GM19455 (cell line): ENCODE data around the gene KCNA1.
"Not testable (repeated sequence)": the region's sequence is repeated elsewhere in the genome, so short reads cannot be mapped to it uniquely, and the experiment has no call there.

Experiments
- ATAC-seq: cut with Tn5 transposase; IDR thresholded peaks from one replicate; pipeline ENCODE4 v1.9.1; 2021; ENCODE audit not compliant: unreplicated experiment

KCNA1 gene

GRCh38 chr12:4909734-4910501, at the start of gene KCNA1:
Gene KCNA1, plus strand, starts transcription at chr12:4909905. Its CDS starts 1,474 bp downstream, at chr12:4911379.
- ATAC-seq, result no peak

GRCh38 chr12:4860741-4861140, 49.0 kb upstream of the KCNA1 start:
- no peak for ATAC-seq

DNA sequence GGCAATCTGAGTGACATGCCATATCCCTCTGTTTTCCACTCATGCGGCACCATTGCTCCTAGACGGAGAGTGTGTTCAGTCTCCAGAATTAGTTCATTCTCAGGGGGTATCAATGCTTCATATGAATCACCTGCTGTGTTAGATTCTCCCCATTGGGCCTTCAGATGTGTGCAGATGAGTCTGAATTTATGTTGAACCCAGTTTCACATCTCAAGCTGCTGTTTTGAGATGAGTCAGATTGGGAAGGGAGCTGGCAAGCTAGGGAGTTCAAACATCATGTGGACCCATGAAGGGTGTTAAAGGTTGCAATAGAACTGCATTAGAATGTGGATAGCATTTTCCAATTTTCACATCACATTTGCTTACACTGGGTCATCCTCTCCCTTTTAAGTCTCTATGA, 46.9 kb upstream of the KCNA1 start:
- ATAC-seq, result no peak

- ATAC-seq, result no peak
These were observed 45.1 kb upstream of the KCNA1 start for GRCh38 chr12:4864575-4864974.

DNA sequence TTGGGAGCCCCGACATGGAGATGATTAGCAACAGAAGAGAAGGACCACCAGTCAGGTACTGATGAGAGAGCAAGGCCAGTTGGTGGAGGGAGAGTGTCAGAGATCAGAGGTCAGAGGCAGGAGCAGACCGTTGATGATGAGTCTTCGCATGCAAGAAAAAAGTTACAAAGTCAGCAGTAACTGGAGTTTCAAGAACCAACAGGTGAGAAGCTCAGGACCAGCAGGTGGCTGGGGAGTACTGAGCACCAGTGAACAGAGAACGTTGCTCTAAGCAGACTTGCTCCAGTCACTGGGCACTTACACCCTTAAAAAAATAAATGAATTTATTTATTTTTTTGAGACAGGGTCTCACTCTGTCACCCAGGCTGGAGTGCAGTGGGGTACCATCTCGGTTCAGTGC, 44.5 kb upstream of the KCNA1 start:
- ATAC-seq, result no peak

DNA sequence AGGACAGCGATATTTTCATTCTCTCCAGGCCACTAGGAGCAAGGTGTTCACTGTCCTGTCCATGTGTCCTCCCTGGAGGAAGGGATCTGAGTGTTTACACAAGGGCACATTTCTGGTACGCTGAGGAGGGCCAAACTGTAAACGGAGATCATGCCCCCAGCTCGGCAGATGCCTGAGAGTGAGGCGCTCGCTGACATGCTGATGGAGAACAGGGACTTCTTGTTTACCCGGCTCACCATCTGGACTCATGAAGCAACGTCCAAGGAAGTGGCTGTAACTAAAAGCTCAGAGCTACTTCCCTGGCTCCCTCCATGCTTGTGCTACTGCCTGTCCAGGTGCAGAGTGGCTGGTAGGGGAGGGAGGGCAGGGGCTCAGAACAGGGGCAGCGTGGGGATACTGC, 43.4 kb upstream of the KCNA1 start:
- ATAC-seq, result no peak

DNA sequence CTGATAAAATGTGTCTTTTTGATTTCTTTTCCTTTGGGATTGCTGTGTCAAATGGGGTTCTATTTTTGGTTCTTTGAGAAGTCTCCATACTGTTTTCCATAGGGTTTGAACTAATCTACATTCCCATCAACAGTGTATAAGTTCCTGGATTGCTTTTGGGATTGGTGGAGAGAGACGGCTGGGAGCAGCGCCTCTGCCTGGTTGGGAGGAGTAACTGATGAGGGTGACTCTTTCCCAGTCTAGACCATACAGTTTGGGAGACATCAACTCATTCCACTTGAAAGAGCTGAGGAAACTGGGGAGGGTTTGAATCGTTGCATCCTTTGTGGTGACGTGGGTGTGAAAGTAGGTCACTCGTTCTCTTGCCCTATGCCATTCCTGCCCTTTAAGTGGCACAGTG, 42.3 kb upstream of the KCNA1 start:
- ATAC-seq, result no peak

GRCh38 chr12:4870423-4870822, 39.3 kb upstream of the KCNA1 start:
- no peak for ATAC-seq

GRCh38 chr12:4871514-4871913, 38.2 kb upstream of the KCNA1 start:
- no peak for ATAC-seq

DNA sequence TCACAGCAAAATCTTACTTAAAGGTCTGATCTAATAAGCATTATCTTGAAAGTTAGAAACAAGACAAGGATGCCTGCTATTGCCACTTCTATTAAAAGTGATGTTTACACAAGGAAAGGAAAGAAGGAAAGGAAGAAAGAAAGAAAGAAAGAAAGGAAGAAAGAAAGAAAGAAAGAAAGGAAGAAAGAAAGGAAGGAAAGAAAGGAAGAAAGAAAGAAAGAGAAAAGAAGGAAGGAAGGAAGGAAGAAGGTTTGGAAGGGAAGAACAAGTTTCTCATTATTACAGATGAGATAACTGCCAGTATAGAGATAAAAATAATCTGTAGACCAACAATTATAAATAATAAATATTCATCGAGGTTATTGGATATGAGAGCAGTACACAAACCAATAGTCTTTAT, 35.8 kb upstream of the KCNA1 start:
- ATAC-seq, result no peak

GRCh38 chr12:4874671-4875070, 35.0 kb upstream of the KCNA1 start:
- no peak for ATAC-seq

DNA sequence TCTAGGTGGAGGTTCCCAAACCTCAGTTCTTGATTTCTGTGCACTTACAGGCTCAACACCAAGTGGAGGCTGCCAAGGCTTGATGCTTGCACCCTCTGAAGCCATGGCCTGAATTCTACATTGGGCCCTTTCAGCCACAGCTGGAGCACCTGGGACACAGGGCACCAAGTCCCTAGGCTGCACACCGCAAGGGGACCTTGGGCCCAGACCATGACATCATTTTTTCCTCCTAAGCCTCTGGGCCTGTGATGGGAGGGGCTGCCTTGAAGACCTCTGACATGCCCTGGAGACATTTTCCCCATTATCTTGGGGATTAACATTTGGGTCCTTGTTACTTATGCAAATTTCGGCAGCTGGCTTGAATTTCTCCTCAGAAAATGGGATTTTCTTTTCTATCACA, 30.2 kb upstream of the KCNA1 start:
- not testable (repeated sequence) for ATAC-seq

DNA sequence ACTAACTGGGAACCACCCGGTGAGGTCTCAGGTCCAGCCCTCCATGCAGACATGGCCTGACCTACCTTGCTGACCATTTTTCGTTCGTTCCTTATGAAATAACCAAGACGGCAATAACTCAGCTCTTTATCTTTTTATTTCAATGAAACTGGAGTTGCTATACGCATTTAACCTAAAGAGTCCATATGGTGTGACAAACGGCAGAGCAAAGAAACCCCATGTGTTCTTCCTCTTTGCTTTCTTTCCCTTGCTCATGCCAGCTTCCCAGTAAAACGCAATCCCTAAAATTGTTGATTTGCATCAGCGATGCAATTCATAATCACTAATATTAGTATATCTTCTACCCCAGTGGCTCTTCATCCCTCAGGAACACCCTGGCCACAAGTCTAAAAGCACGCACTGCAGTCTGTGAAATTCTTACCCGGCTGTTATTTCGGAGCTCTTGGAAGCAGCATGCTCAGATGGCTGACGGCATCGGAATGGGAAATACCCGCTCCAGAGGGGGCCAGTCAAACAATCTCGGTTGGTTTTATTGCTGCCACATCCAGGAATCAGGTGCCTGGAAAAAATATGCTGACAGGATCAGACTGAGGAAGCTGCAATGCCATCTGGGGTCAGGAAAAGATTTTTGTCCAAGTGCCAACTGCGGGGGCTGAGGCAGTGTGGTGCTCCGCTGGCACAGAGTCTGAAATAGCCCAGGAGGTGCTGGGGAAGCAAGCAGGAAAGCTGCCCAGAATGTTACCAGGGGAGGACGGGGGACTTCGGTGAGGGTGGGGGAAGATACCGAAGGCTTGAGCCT, 28.2 kb upstream of the KCNA1 start:
- ATAC-seq, result no peak

GRCh38 chr12:4891866-4892265, 17.8 kb upstream of the KCNA1 start:
- no peak for ATAC-seq

GRCh38 chr12:4892418-4892817, 17.3 kb upstream of the KCNA1 start:
- ATAC-seq, result no peak

- ATAC-seq, result no peak
These were observed 15.7 kb upstream of the KCNA1 start for GRCh38 chr12:4894019-4894418.

DNA sequence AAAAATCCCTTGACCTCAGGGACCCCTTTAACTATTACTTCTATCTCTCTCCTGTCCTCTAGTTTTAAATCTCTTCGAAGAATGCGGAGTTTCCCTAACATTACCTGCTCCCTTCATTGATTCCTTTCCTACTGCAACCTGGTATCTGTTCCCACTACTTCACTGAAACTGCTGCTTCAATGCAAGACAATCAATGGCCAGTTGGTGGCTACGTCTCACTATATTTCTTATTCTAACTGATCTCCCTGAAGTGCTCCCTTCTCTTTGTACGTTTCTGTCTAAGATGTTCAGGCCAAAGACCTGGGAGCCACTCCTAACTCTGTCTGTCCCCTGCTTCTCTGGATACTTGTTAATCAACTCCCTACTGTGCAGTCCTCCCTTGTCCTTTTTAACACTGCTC, 10.3 kb upstream of the KCNA1 start:
- no peak for ATAC-seq

- ATAC-seq, result no peak
These were observed 9.4 kb upstream of the KCNA1 start for GRCh38 chr12:4900327-4900726.

DNA sequence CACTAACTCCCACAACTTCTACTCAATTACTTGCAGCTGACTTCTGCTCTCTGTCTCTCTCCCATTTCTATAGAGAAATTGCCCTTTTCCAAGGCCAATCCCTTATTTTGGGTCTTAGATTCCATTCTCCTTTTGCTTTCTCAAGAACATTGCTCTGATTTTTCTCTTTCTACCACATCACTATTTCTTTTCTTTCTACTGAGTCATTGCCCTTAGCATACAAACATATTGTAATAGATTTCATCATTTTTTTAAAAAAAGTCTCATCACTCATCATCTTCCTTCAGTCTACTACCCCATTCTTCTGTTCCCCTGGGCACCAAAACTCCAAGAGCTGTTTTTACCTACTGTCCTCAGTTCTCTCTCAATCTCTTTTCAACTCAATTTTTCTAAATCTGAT, 4.4 kb upstream of the KCNA1 start:
- no peak for ATAC-seq

DNA sequence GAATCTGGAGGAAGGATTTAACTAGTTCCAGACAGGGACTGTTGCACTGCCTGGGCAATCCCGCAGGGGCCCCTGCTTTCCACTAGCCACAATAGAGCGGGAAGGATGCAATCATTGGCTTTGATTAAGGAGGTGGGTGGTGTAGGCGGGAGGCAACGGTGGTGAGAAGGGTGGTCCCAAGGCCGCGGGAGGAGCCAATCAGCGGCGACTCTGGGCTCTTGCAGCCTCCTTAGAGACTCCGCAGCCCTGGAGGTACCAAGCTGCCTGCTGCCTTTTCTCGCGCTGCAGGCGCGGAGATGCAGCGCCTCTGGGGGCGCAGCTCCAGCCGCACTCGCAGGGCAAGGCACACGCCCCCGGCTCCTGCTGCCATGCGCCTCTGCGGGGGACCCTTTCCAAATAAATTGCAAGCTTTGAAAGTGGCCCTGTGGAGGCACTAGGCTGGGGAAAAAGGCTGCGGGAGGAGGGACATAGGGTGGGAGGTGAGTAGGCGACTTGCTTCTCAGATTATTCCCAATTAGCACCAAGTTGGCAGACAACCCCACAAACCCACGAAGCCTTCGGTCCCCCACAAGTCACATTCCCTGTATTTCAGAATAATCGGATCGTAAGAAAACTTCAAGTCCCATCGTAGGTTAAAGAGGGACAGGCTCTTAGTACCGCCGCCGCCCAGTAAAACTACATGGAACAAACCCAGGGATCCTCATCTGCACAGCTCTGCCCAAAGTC, 858 bp upstream of the KCNA1 start:
- no peak for ATAC-seq

GRCh38 chr12:4909410-4909733, 333 bp upstream of the KCNA1 start:
- no peak for ATAC-seq
